MM.1S (cell line): ENCODE data around the gene GPC1.

Experiments used
- EZH2 ChIP-seq: fragments of 300-600 bp; sonication (generic); optimal IDR thresholded peaks from 2 replicates; pipeline ENCODE3; 2017; ENCODE audit warnings: low read depth, mild to moderate bottlenecking, antibody characterized with exemption, low read length, mixed read lengths
- EZH2phosphoT487 ChIP-seq: fragments of 300-600 bp; sonication (generic); IDR thresholded peaks from 2 replicates; pipeline ENCODE4 v1.6.1; 2018; ENCODE audit warnings: antibody characterized with exemption, low read length
- TF ChIP-seq, protein P1 (sequence below): fragments of 300-600 bp; sonication (generic); IDR thresholded peaks from 2 replicates; pipeline ENCODE4 v1.5.1; 2016; ENCODE audit warnings: antibody characterized with exemption, low read length, mixed read lengths

DNA sequence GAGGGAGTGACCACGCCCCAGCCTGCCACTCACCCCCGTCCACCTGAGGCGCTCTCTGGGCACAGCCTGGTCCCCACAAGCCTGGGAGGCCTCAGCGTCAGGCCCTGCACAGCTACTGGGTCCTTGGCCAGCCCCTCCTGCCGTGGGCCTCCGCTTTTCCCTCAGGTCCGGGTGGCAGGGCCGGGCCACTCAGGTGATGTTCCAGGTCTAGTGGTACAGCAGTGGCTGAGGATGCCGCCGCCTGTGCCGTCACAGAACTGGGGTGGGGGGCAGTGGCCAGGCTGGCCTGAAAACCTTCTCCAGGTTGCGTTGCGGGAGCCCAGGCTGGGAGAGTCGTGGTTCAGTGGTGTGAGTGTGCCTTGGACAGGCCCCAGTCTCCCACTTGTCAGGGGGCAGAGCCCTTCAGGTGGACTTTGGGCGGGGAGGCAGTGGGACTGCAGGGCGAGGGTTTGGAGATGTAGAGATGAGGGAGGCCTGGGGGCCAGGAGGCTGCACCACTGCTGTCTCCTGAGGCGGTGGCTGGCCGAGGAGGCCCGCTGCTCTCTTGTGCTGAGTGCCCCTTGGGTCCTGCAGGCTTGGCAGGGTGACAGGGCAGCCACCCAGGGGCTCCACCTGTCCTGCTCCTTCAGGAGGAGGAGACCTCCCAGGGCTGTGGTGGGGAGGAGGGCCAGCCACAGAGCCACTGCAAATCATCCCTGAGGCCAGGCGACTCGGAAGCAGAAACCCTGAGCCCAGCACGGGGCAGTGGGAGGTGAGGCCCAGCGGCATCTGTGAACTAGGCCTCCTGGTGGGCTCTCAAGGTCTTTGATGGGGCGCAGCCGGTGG, 7.6 kb downstream of the GPC1 start:
- TF ChIP-seq EZH2phosphoT487 (no peak), EZH2 (no peak)
- TF ChIP-seq, protein P1, sequence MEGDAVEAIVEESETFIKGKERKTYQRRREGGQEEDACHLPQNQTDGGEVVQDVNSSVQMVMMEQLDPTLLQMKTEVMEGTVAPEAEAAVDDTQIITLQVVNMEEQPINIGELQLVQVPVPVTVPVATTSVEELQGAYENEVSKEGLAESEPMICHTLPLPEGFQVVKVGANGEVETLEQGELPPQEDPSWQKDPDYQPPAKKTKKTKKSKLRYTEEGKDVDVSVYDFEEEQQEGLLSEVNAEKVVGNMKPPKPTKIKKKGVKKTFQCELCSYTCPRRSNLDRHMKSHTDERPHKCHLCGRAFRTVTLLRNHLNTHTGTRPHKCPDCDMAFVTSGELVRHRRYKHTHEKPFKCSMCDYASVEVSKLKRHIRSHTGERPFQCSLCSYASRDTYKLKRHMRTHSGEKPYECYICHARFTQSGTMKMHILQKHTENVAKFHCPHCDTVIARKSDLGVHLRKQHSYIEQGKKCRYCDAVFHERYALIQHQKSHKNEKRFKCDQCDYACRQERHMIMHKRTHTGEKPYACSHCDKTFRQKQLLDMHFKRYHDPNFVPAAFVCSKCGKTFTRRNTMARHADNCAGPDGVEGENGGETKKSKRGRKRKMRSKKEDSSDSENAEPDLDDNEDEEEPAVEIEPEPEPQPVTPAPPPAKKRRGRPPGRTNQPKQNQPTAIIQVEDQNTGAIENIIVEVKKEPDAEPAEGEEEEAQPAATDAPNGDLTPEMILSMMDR, result no peak
